SK-N-SH (cell line): ENCODE data around the gene PPIF. TPM values are rescaled to one million over a fixed set of nuclear protein-coding genes. Genes with fewer than 3 reads are reported as not detected.

ENCODE experiments used
- CTCF ChIA-PET: fragments of 300-600, 350-600 bp; formaldehyde crosslinking; extraction: SDS; loops from one replicate; lab custom pipeline; 2021; lab: Yijun Ruan, JAX
- POLR2A ChIA-PET: fragments of 350-600 bp; sonication (Branson Sonifier 250); formaldehyde crosslinking; extraction: SDS; loops from one replicate; lab custom pipeline; 2020; ENCODE audit warnings: antibody characterized with exemption, inconsistent platforms; lab: Yijun Ruan, JAX
- DNase-seq: peaks from one replicate; pipeline ENCODE4 v3.0.0; 2012
- H2AFZ ChIP-seq: fragments of 200-600 bp; sonication (generic); 2 replicates; pipeline ENCODE4 v1.8.1; 2016; ENCODE audit warnings: antibody characterized with exemption, mild to moderate bottlenecking, low read depth
- H3F3A ChIP-seq: fragments of 200-600 bp; sonication (generic); replicated peaks from 2 replicates; pipeline ENCODE3; 2016; ENCODE audit warnings: antibody characterized with exemption, mild to moderate bottlenecking; ENCODE audit not compliant: insufficient read depth
- H3K27ac ChIP-seq, 2 experiments: fragments of 200-500 bp in 1 of 2; fragments of 200-600 bp in 1 of 2; sonication (Bioruptor generic) in 1 of 2; sonication (generic), shearing (Covaris generic) in 1 of 2; 2 replicates each; pipeline versions ENCODE4 v1.5.1 to v1.6.1; 2014 to 2016; ENCODE audit warnings: low read depth in 2 of 2, inconsistent platforms in 1 of 2, low read length in 1 of 2, mild to moderate bottlenecking in 1 of 2, mixed read lengths in 1 of 2
- H3K27me3 ChIP-seq: fragments of 200-600 bp; sonication (generic), shearing (Covaris generic); 2 replicates; pipeline ENCODE4 v1.6.1; 2016; ENCODE audit warnings: mixed run types; ENCODE audit not compliant: insufficient read depth
- H3K36me3 ChIP-seq, 2 experiments: fragments of 200-500 bp in 1 of 2; fragments of 200-600 bp in 1 of 2; sonication (Bioruptor generic) in 1 of 2; sonication (generic) in 1 of 2; replicated peaks in 1 of 2; 2 replicates each; pipeline versions ENCODE3 to v1.5.1; 2014 to 2016; ENCODE audit warnings: low read length in 1 of 2, mild to moderate bottlenecking in 1 of 2; ENCODE audit not compliant: insufficient read depth in 2 of 2, control insufficient read depth in 1 of 2
- H3K4me1 ChIP-seq, 2 experiments: fragments of 200-500 bp in 1 of 2; fragments of 200-600 bp in 1 of 2; sonication (Bioruptor generic) in 1 of 2; sonication (generic), shearing (Covaris generic) in 1 of 2; 2 replicates each; pipeline versions ENCODE4 v1.5.1 to v1.6.1; 2014 to 2016; ENCODE audit warnings: low read depth in 1 of 2, low read length in 1 of 2, mixed run types in 1 of 2; ENCODE audit not compliant: insufficient read depth in 2 of 2, control insufficient read depth in 1 of 2
- H3K4me2 ChIP-seq: fragments of 200-600 bp; sonication (generic), shearing (Covaris generic); 2 replicates; pipeline ENCODE4 v1.6.1; 2017; ENCODE audit warnings: mixed run types
- H3K4me3 ChIP-seq, 2 experiments: fragments of 200-500 bp in 1 of 2; fragments of 200-600 bp in 1 of 2; sonication (Bioruptor generic) in 1 of 2; sonication (generic), shearing (Covaris generic) in 1 of 2; 2 replicates each; pipeline versions ENCODE4 v1.5.1 to v1.8.1; 2014 to 2016; ENCODE audit warnings: low read depth in 2 of 2, inconsistent platforms in 1 of 2, low read length in 1 of 2, mild to moderate bottlenecking in 1 of 2, mixed read lengths in 1 of 2, moderate library complexity in 1 of 2
- H3K79me2 ChIP-seq: fragments of 200-600 bp; sonication (generic); 2 replicates; pipeline ENCODE4 v1.8.1; 2017; ENCODE audit warnings: mild to moderate bottlenecking; ENCODE audit not compliant: insufficient read depth
- H3K9ac ChIP-seq: fragments of 200-600 bp; sonication (generic); 2 replicates; pipeline ENCODE4 v1.6.1; 2017; ENCODE audit warnings: mixed run types
- H3K9me2 ChIP-seq: fragments of 200-600 bp; sonication (generic); 2 replicates; pipeline ENCODE4 v1.6.1; 2017; ENCODE audit warnings: mixed run types
- H3K9me3 ChIP-seq: fragments of 200-600 bp; sonication (generic); 2 replicates; pipeline ENCODE4 v1.6.1; 2017; ENCODE audit warnings: mixed run types, mild to moderate bottlenecking, moderate library complexity
- H4K20me1 ChIP-seq: fragments of 200-600 bp; sonication (generic); 2 replicates; pipeline ENCODE4 v1.6.1; 2017; ENCODE audit warnings: mild to moderate bottlenecking, mixed run types; ENCODE audit not compliant: insufficient read depth
- EP300 ChIP-seq, 2 experiments: IDR thresholded peaks; 2 replicates each; pipeline versions ENCODE4 v1.4.0 to v1.6.1; 2012; ENCODE audit warnings: borderline replicate concordance in 1 of 2, low read depth in 1 of 2, low read length in 1 of 2
- GABPA ChIP-seq: IDR thresholded peaks from 2 replicates; pipeline ENCODE4 v1.4.0; 2012; ENCODE audit warnings: low read depth, mild to moderate bottlenecking
- GATA2 ChIP-seq: sonication (generic); formaldehyde crosslinking; IDR thresholded peaks from 2 replicates; pipeline ENCODE4 v1.5.0; 2020; ENCODE audit warnings: mild to moderate bottlenecking, missing genetic modification reagents
- NRF1 ChIP-seq: IDR thresholded peaks from 2 replicates; pipeline ENCODE4 v1.6.1; 2012; ENCODE audit warnings: low read depth, mild to moderate bottlenecking, low read length
- POLR2AphosphoS5 ChIP-seq: IDR thresholded peaks from 2 replicates; pipeline ENCODE4 v1.6.1; 2012; ENCODE audit warnings: low read depth, low read length
- RCOR1 ChIP-seq: fragments of 150-350 bp; IDR thresholded peaks from 2 replicates; pipeline ENCODE4 v1.6.1; 2017; ENCODE audit warnings: antibody characterized with exemption, low read length
- RXRA ChIP-seq: IDR thresholded peaks from 2 replicates; pipeline ENCODE4 v1.4.0; 2012; ENCODE audit warnings: low read depth, mild to moderate bottlenecking, borderline replicate concordance
- SMC3 ChIP-seq: IDR thresholded peaks from 2 replicates; pipeline ENCODE4 v1.6.1; 2012; ENCODE audit warnings: low read depth, low read length, improper control_type of control experiment
- WGBS: methylation state at CpG from one replicate; pipeline ENCODE4 v1.1.6; 2017; ENCODE audit warnings: low lambda C conversion rate; 5-methylcytosine and 5-hydroxymethylcytosine counted together
- polyA plus RNA-seq, 3 experiments: library from polyadenylated mRNA; depleted of rRNA; stranded (reverse); fragments of >200 nt; gene quantifications; 2 replicates each; pipeline ENCODE4 v1.2.3, GENCODE V29; 2012
- TF ChIP-seq, protein P1 (sequence below): IDR thresholded peaks from 2 replicates; pipeline ENCODE4 v1.4.0; 2012; ENCODE audit warnings: low read depth, borderline replicate concordance
- TF ChIP-seq, protein P2 (sequence below): fragments of 150-350 bp; IDR thresholded peaks from 2 replicates; pipeline ENCODE4 v1.6.1; 2017; ENCODE audit warnings: antibody characterized with exemption, low read length, low read depth, borderline replicate concordance
- TF ChIP-seq, protein P3 (sequence below): fragments of 200-600 bp; sonication (generic); IDR thresholded peaks from 2 replicates; pipeline ENCODE4 v1.6.1; 2017; ENCODE audit warnings: antibody characterized with exemption, mild to moderate bottlenecking, moderate library complexity
- TF ChIP-seq, protein P4 (sequence below): IDR thresholded peaks from 2 replicates; pipeline ENCODE4 v1.4.0; 2012; ENCODE audit warnings: low read depth

Gene PPIF
- polyA plus RNA-seq, 1 of the 3 experiments (the other 2 are of a cell fraction), result 85.9 TPM

DNA sequence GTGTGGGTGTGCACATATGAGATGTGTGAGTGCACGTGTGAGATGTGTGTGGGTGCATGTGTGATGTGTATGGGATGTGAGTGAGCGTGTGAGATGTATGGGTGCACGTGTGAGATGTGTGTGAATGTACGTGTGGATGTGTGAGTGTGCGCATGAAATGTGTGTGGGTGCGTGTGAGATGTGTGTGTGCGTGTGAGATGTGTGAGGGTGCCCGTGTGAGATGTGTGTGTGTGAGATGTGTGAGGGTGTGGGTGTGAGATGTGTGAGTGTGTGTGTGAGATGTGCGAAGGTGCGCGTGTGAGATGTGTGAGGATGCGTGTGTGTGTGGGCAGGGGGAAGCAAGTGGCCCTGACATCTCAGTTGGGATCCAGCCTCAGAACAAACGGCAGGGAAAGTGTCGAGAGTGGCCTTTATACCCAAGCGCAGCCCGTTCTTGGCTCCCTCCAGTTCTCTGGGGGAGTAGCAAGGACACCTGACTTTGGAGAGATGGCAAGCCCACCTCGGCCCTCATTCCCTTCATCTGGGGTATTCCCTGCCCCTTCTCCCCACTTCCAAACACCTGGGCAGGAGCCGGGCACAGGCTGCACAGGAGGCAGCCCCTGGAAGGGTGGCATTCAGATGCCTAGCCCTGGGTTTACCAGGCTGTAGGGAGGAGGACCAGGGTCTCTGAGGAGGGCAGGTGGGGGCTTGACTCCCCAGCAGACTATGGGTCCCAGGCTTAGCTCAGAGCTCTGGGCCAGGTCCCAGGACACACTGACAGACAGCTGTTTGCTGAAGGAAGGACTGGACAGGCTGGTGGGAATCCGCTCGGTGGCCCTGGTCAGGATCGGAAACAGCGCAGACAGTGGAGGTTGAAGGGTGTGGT is 31.6 kb downstream of the PPIF start:
- Histone ChIP-seq H3K27ac (no peak overlapping the region), H3K4me3 (no peak overlapping the region), H3K9me3 (no peaks in the 10 kb centered on the region), H3K27me3 (no peaks in the 10 kb centered on the region), H3K79me2 (no peaks in the 10 kb centered on the region), H3K9me2 (no peaks in the 10 kb centered on the region), H3K36me3 (no peaks in the 10 kb centered on the region), H3K9ac (no peak overlapping the region), H2AFZ (no peak overlapping the region), H3K4me1 (peaks cover 11% of the 10 kb centered on the region in 2 experiments; a peak in 2 of 4 replicates), H3K4me2 (no peak overlapping the region), H3F3A (peaks cover 13% of the 10 kb centered on the region), H4K20me1 (no peaks in the 10 kb centered on the region)
- POLR2A ChIA-PET, result no interaction called here
- CTCF ChIA-PET, result interaction anchor here (2.3 to 5.5 kb wide), 2 partner anchors 89 to 109 kb away, joined by 13 to 24 read pairs; no protein-coding TSS in a partner anchor
- WGBS, result 90% methylated on average over 21 of the region's 22 CpGs
- no peak for TF ChIP-seq GABPA
- TF ChIP-seq, protein P1, sequence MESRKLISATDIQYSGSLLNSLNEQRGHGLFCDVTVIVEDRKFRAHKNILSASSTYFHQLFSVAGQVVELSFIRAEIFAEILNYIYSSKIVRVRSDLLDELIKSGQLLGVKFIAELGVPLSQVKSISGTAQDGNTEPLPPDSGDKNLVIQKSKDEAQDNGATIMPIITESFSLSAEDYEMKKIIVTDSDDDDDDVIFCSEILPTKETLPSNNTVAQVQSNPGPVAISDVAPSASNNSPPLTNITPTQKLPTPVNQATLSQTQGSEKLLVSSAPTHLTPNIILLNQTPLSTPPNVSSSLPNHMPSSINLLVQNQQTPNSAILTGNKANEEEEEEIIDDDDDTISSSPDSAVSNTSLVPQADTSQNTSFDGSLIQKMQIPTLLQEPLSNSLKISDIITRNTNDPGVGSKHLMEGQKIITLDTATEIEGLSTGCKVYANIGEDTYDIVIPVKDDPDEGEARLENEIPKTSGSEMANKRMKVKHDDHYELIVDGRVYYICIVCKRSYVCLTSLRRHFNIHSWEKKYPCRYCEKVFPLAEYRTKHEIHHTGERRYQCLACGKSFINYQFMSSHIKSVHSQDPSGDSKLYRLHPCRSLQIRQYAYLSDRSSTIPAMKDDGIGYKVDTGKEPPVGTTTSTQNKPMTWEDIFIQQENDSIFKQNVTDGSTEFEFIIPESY, result no peak
- no peak for TF ChIP-seq EP300 (IDR thresholded peaks at IDR 0.05; ENCODE audit: borderline replicate concordance in 1 of 2, low read depth in 1 of 2, low read length in 1 of 2)
- TF ChIP-seq, protein P2, sequence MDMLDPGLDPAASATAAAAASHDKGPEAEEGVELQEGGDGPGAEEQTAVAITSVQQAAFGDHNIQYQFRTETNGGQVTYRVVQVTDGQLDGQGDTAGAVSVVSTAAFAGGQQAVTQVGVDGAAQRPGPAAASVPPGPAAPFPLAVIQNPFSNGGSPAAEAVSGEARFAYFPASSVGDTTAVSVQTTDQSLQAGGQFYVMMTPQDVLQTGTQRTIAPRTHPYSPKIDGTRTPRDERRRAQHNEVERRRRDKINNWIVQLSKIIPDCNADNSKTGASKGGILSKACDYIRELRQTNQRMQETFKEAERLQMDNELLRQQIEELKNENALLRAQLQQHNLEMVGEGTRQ, result no peak
- TF ChIP-seq, protein P3, sequence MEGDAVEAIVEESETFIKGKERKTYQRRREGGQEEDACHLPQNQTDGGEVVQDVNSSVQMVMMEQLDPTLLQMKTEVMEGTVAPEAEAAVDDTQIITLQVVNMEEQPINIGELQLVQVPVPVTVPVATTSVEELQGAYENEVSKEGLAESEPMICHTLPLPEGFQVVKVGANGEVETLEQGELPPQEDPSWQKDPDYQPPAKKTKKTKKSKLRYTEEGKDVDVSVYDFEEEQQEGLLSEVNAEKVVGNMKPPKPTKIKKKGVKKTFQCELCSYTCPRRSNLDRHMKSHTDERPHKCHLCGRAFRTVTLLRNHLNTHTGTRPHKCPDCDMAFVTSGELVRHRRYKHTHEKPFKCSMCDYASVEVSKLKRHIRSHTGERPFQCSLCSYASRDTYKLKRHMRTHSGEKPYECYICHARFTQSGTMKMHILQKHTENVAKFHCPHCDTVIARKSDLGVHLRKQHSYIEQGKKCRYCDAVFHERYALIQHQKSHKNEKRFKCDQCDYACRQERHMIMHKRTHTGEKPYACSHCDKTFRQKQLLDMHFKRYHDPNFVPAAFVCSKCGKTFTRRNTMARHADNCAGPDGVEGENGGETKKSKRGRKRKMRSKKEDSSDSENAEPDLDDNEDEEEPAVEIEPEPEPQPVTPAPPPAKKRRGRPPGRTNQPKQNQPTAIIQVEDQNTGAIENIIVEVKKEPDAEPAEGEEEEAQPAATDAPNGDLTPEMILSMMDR, result no peak
- no peak for DNase-seq

DNA sequence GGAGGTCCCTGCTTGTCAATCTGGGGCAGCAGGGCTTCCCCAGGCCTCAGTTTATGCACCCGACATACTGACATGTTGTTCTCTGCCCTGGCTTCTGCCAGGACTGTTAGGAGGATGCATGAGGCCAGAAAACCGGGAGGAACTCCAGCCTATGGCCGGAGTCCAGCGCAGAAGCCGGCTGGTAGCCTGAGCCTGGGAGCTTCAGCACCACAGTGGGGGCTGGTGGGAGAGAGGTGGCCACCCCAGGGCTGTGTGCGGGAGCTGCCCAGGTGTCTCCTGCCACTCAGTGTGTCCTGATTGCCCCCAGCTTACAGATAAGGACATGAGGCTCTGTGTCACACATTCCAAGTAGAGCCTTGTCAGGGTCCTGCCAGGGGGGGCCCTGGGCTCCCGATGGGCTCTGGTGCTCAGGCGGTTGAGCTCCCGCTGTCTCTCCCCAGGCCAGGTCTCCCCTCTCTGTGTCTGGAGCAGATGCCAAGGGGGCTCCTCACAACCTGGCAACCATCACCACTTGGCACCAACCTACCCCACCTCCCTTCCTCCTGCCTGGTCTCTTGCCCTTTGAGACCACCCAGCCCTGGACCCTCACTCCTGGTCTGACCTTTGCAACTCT is 32.3 kb downstream of the PPIF start:
- POLR2A ChIA-PET, result no interaction called here
- no peak overlapping the region for H3K27ac ChIP-seq

More for the DNA sequence above, 32.3 kb downstream of the PPIF start:
- Histone ChIP-seq H3K4me2 (no peak overlapping the region), H3K4me3 (no peak overlapping the region), H2AFZ (no peak overlapping the region), H3K79me2 (no peaks in the 10 kb centered on the region), H3K36me3 (peaks cover 0 to 2% of the 10 kb centered on the region in 2 experiments), H4K20me1 (no peaks in the 10 kb centered on the region)
- TF ChIP-seq, protein P1, result no peak
- no peak for TF ChIP-seq RCOR1
- TF ChIP-seq, protein P3, result no peak
- no peak for TF ChIP-seq SMC3
- no peak for TF ChIP-seq POLR2AphosphoS5
- no peak for TF ChIP-seq RXRA
- TF ChIP-seq GATA2 (CRISPR knock-in tag), result no peak
- TF ChIP-seq NRF1, result no peak
- TF ChIP-seq, protein P4, sequence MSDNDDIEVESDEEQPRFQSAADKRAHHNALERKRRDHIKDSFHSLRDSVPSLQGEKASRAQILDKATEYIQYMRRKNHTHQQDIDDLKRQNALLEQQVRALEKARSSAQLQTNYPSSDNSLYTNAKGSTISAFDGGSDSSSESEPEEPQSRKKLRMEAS, result no peak
- TF ChIP-seq, all 33 proteins: peak for 0
- Histone ChIP-seq H3K27me3 (no peaks in the 10 kb centered on the region), H3K9ac (no peak overlapping the region), H3F3A (peaks cover 13% of the 10 kb centered on the region), H3K9me2 (no peaks in the 10 kb centered on the region), H3K4me1 (peaks cover 11% of the 10 kb centered on the region in 2 experiments; a peak in 2 of 4 replicates), H3K9me3 (no peaks in the 10 kb centered on the region)
- 93% methylated on average over 8 of the region's 9 CpGs for WGBS
- DNase-seq, result no peak
- CTCF ChIA-PET, result interaction anchor here (2.3 to 5.5 kb wide), 2 partner anchors 88 to 108 kb away, joined by 13 to 24 read pairs; no protein-coding TSS in a partner anchor
